Mucosa of descending colon (tissue), 3 donors: ENCODE data around the gene MGST1. TPM values are rescaled to one million over a fixed set of nuclear protein-coding genes. Genes with fewer than 3 reads are reported as not detected.
"Not testable (repeated sequence)": the region's sequence is repeated elsewhere in the genome, so short reads cannot be mapped to it uniquely, and the experiment has no call there.

ENCODE experiments used
- ATAC-seq: fragments of 200-7000 bp; cut with Tn5 transposase; one replicate; pipeline ENCODE4 v1.9.1; 2020; ENCODE audit warnings: mild to moderate bottlenecking, moderate library complexity
- DNase-seq, 3 donors: peaks; one replicate each; pipeline ENCODE4 v3.0.0-alpha.2; 2020
- H3K36me3 ChIP-seq: fragments of 200-600 bp; one replicate; pipeline ENCODE4 v1.8.0; 2021; ENCODE audit warnings: low read depth, mild to moderate bottlenecking
- H3K4me1 ChIP-seq: fragments of 200-600 bp; one replicate; pipeline ENCODE4 v1.8.0; 2021; ENCODE audit warnings: low read depth, mild to moderate bottlenecking
- H3K4me3 ChIP-seq: fragments of 200-600 bp; one replicate; pipeline ENCODE4 v1.8.0; 2021; ENCODE audit warnings: mild to moderate bottlenecking
- H3K9me3 ChIP-seq: fragments of 200-600 bp; one replicate; pipeline ENCODE4 v1.8.0; 2021; ENCODE audit warnings: mild to moderate bottlenecking
- intact Hi-C, 2 donors: fragments of 100-400 bp; cut with DNase I in 1 of 2; cut with micrococcal nuclease in 1 of 2; formaldehyde crosslinking; loops; one replicate each; pipeline versions ENCODE4 v1.11.0 to v1.11.1; 2022; cut with DNase I, micrococcal nuclease
- total RNA-seq, 3 donors: library from RNA; stranded (reverse); fragmentation: NEBNext Ultra II Directional in 2 of 3; extraction: Animal tissue kit (Norgen Biotek cat#: 25700) in 2 of 3; gene quantifications; one replicate each; pipeline versions ENCODE4 v1.2.1 to v1.2.4, GENCODE V29; 2021 to 2023
- TF ChIP-seq, protein P1 (sequence below): fragments of 200-600 bp; IDR thresholded peaks from one replicate; pipeline ENCODE4 v1.8.0; 2022; ENCODE audit warnings: antibody characterized with exemption, mild to moderate bottlenecking
- donor health status: DM: no; HTN: no; CAD: no; lungs with moderate emphysema.
- donor health status: DM: no; HTN: no; CAD: no.
- donor health status: DM: no; HTN: yes; CAD: no.

MGST1 gene
- total RNA-seq, 3 donors from 2014 or later, result 155 to 270 (median 227) TPM

DNA sequence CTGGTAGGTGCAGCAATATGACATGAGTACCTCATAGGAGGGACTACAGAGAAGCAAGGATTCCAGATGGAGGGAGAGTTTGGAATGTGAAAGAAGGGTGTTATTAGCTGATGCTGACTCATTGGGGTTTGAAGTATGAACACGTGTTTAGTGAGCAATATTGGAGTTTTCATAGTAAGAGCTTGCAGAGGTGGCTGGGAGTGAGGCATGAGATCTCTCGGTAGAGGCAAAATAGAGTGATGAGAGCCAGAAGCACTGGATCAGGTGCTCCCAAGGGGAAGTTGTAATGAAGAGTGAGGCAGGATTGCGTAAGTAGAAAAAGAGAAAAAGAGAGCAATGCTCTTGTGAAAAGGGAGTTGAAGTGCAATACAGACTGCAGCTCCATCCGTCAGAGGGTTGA is 42.1 kb downstream of the MGST1 start:
- H3K4me3 ChIP-seq, result no peak overlapping the region
- peaks cover 4% of the 10 kb centered on the region for H3K9me3 ChIP-seq
- TF ChIP-seq, protein P1, sequence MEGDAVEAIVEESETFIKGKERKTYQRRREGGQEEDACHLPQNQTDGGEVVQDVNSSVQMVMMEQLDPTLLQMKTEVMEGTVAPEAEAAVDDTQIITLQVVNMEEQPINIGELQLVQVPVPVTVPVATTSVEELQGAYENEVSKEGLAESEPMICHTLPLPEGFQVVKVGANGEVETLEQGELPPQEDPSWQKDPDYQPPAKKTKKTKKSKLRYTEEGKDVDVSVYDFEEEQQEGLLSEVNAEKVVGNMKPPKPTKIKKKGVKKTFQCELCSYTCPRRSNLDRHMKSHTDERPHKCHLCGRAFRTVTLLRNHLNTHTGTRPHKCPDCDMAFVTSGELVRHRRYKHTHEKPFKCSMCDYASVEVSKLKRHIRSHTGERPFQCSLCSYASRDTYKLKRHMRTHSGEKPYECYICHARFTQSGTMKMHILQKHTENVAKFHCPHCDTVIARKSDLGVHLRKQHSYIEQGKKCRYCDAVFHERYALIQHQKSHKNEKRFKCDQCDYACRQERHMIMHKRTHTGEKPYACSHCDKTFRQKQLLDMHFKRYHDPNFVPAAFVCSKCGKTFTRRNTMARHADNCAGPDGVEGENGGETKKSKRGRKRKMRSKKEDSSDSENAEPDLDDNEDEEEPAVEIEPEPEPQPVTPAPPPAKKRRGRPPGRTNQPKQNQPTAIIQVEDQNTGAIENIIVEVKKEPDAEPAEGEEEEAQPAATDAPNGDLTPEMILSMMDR, result no peak
- H3K36me3 ChIP-seq, result no peaks in the 10 kb centered on the region
- peaks cover 7% of the 10 kb centered on the region for H3K4me1 ChIP-seq
- ATAC-seq (no peak), DNase-seq (no peak)
- intact Hi-C loops, result no loop called here

GRCh38 chr12:16392846-16393535 is 45.5 kb downstream of the MGST1 start:
- DNase-seq, result no peak
- H3K4me3 ChIP-seq, result no peak overlapping the region
- no peaks in the 10 kb centered on the region for H3K4me1 ChIP-seq
- TF ChIP-seq, protein P1, result no peak
- intact Hi-C loops, result no loop called here
- peaks cover 4% of the 10 kb centered on the region for H3K9me3 ChIP-seq
- H3K36me3 ChIP-seq, result no peaks in the 10 kb centered on the region
- ATAC-seq, result no peak

DNA sequence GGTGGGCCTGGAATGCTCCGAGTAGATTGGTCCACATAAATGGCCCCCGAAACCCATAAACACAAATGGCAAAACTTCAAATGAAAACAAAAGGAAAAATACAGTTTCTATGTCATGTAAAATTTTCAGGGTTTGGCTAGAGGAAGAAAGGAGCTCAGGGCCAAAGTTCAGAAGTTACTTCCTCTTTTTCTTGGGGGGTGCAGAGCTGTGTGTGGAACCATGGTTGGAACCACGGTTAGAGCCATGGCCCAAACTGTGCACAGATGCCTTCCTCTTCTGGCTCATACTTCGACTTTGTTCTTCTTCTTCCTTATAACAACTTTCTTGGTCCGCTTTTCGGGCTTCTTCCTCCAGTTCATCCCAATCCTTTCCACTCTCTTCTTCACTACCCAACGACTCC is 51.7 kb downstream of the MGST1 start:
- intact Hi-C loops, result no loop called here
- Histone ChIP-seq H3K36me3 (no peaks in the 10 kb centered on the region), H3K4me1 (no peaks in the 10 kb centered on the region), H3K9me3 (no peaks in the 10 kb centered on the region), H3K4me3 (no peak overlapping the region)
- no peak for ATAC-seq
- no peak for DNase-seq
- TF ChIP-seq, protein P1, result no peak

DNA sequence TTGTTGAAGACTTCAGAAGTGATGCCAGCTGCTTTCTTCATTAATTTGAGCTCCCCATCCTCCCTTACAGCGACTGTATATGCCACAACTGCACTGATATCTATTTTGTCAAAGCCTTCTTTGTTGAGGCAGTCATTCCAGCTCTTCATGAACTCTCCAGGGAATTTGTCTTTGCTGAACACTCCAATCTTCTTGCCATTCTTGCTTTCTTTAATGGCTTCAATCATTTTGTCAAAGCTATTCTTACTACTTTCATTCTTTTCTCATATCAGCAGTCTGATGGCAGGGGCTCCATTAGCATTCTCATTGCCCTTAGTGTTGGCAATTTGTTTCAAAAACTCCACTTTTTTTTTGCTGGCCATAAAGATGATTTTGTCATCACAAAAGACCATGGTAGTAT is 54.4 kb downstream of the MGST1 start:
- DNase-seq, H3K4me1 ChIP-seq, H3K9me3 ChIP-seq, H3K36me3 ChIP-seq, H3K4me3 ChIP-seq, ATAC-seq, intact Hi-C loops: not testable (repeated sequence)

DNA sequence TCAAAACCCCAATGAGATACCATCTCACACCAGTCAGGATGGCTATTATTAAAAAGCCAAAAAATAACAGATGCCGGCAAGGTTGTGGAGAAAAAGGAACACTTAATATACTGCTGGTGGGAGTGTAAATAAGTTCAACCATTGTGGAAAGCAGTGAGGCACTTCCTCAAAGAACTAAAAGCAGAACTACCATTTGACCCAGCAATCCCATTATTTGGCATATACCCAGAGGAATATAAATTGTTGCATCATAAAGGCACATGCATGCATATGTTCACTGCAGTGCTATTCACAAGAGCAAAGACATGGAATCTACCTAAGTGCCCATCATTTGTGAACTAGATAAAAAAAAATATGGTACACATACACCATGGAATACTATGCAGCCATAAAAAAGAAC is 59.9 kb downstream of the MGST1 start:
- DNase-seq (no peak), ATAC-seq (no peak)
- TF ChIP-seq, protein P1, result no peak
- H3K4me1 ChIP-seq, result no peaks in the 10 kb centered on the region
- intact Hi-C loops, result no loop called here
- H3K4me3 ChIP-seq, result no peak overlapping the region
- H3K36me3 ChIP-seq, result no peaks in the 10 kb centered on the region
- no peaks in the 10 kb centered on the region for H3K9me3 ChIP-seq

Other genes starting within 250 kb of the MGST1 start
- not detected for gene SLC15A5, start 70.0 kb upstream of the MGST1 start, total RNA-seq